ENCODE measurements around the gene MDFI.

The MDFI gene

GRCh38 chr6:41674231-41675000 lies 36.1 kb downstream of the MDFI start:
- no peak for DNase-seq

DNA sequence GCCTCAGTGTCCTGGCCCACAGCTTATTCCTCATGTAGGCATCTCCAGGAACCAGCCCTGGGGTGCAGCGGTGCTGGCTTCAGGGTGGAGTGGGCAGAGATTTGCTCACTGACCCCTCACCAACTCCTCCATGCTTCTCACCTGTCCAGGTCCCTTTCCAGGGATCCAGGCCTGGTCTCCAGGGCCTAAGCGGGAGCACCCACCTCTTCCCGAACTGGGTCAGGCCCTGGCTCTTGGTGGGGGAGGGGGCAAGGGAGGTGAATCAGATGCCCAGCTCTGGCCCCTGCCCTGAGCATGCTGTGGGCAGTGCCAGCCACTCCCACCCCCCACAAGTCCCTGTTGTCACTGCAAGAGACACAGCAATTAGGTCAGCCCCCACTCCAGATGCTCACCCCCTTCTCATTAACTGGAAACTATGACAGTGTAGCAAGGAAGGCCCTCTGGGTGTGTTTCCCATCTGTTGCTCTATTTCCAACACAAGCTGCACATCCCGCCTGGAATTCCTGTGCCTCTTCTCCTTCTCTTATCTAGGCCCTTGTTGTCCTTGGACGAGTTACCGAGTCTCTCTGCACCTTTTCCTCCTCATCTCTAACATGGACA lies 37.0 kb downstream of the MDFI start:
- DNase-seq = no peak

GRCh38 chr6:41675992-41676391 lies 37.7 kb downstream of the MDFI start:
- no peak for DNase-seq

GRCh38 chr6:41676431-41676830 lies 38.2 kb downstream of the MDFI start:
- DNase-seq = no peak

DNA sequence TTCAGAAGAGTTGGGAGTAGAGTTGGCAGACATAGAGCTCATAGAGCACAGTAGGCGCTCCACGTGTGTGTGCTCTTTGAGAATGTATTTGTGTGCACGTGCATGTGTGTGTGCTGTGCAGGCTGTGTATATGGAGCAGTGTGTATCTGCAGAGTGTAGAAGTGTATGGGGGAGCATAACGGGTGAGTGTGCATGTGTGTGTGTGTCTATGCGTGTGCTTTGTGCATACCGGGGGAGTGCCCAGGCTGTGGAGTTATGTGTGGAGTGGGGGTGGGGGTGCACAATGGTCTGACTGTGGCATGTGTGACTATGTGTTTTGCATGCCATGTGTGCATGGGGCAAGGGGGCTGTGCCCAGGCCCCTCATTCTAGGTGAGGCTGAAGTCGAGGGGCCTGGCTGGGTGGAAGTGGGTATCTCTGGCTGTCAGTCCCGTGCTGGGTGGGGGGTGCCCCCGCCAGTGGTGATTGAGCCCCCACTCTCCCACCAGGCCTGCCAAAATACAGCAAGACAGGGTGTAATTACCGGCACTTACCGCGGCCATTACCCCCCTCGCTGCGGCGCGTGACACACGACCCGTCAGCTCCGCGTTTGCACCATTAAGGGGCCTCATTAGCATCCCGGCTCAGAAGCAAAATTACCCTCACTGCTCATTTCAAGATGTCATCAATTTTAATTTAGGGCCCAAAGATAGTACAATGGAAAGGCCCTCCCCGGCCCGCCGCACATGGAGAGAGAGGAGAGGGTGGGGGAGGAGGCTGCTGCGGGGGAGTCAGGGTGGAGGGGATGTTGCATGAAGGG lies 39.1 kb downstream of the MDFI start:
- DNase-seq = peak; percentile 28 to 57

DNA sequence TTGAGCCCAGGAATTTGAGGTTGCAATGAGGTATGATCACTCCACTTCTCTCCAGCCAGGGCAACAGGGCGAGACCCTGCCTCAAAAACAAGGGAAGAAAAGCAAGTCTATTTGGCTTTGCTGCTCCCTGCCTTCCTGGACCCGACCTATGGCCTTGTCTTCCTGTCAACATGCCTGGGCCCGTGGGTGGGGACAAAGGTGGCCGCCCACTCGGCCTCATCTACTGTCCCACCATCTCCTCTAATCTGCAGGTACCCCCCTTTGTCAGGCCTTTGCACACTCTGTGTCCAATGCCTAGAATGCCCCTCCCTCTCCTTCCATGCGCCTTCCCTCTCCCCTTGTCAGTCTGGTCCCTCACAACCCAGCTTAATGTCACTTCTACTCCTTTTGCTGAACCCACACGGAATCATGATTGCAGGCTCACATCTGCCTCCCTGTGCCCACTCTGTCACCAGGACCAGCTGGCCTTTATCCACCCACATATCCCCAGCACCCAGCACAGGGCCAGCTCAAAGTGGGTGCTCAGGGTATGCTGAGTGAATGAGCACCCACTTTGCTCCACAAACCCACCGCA lies 40.3 kb downstream of the MDFI start:
- no peak for DNase-seq

DNA sequence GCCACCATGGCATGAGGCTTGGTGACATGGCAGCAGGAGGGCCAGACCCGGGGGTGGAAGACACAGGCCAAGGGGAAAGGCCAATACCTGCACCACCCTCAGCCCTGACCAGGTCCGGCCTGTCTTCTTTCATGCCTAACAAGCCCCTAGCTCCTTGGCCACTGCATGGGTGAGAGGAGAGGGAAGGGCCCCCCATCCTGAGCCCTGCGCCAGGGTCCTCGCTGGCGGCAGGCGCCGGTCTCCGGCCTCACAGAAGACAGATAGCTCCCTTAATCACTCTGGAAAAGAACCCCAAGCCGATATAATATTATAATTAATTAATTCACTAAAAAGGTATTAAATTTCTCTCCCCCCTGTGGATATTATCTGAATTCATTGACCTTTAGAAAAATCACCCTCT lies 41.4 kb downstream of the MDFI start:
- no peak for DNase-seq

DNA sequence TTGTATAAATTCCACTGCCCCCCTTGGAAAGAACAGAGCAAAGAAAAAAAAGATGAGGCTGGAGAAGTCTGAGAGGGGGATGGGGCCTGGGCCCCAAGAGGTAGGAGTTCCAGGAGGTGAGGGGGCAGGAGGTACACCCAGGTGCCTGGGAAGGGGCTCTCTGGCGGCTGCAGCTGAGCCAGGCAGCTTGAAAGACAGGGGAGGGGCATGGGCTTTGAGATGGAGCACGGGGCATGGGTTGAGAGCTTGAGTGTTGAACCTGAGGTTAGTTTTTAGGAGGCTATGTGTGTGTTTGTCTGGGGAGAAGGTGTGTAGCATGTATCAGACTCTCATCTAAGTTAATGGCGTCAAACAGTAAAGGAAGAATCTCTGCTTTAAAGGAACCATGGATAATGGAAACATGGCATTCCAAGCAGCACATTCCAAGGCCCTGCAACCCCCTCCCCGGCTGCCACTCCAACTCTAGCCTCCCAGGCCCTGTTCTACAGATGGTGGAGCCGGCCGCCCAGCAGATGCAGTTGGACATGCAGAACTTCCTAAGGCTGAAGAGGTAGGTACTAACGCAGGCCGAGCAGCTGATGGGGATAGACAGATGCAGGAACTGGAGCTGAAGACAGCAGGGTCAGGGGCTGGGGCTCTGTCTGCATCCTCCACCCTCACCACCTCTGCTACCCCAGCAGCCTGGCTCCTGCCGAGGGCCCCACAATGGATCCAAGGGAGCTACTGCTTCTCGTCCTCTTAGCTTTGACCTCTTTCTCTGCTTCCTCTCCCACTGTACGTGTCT lies 42.1 kb downstream of the MDFI start:
- DNase-seq = no peak

DNA sequence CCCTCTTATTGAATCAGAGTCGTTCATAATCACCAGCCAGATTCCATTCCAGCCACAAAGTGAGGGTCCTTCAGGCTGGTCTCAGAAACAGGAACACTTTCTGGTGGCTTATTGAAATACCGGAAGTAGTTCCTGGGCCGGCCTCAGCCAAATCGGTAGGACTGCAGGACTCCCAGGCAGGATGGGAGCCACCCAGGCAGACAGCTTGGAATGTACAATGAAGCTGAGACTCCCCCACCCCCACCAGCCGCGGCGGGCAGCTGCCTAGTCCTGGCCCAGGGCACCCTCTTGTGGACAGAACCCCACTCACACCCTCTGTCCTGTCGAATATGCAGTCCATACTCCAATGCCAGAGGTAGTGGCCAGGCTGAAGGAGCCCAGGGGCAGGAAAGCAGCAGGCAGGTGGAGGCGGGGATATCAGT lies 43.8 kb downstream of the MDFI start:
- DNase-seq = peak; percentile 79 to 85

DNA sequence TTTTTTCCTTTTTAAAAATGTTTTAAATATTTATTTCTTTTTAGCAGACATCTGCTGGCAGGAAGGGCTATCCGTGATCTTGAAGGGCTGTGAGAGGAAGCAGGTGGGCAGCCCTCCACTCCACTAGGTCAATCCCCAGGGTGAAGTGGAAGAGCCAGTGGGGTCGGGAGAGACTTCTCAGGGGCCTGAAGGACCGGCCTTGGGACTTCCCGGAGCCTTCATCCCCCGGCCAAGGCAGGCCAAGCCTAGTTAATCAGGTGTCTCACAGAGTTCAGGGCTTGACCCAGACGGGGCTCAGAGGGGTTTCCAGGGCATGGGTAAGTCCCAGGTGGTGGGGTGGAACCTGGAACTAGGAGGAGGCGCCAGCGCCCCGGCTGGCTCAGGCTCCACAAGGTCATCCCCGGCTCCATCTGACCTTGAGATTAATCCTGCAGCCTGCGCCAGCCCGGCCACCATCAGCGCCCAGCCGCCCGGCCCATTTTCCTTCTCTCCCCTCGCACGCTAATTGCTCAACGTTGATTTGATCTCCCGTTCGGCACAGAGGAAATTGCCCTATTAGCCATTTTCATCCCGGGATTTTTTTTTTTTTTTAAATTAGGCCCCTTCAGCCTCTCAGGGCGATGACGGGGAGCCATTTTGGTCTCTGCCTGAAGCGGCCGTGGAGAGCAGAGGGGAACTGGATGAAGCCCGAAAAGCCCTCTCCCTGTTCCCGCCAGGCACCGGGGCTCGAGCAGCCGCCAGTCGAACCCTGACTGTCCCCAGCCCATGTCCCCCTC lies 44.4 kb downstream of the MDFI start:
- no peak for DNase-seq

- DNase-seq = no peak
Measured at GRCh38 chr6:41683273-41683522, 44.9 kb downstream of the MDFI start.

GRCh38 chr6:41683523-41684310 lies 45.4 kb downstream of the MDFI start:
- DNase-seq = peak; percentile 45

DNA sequence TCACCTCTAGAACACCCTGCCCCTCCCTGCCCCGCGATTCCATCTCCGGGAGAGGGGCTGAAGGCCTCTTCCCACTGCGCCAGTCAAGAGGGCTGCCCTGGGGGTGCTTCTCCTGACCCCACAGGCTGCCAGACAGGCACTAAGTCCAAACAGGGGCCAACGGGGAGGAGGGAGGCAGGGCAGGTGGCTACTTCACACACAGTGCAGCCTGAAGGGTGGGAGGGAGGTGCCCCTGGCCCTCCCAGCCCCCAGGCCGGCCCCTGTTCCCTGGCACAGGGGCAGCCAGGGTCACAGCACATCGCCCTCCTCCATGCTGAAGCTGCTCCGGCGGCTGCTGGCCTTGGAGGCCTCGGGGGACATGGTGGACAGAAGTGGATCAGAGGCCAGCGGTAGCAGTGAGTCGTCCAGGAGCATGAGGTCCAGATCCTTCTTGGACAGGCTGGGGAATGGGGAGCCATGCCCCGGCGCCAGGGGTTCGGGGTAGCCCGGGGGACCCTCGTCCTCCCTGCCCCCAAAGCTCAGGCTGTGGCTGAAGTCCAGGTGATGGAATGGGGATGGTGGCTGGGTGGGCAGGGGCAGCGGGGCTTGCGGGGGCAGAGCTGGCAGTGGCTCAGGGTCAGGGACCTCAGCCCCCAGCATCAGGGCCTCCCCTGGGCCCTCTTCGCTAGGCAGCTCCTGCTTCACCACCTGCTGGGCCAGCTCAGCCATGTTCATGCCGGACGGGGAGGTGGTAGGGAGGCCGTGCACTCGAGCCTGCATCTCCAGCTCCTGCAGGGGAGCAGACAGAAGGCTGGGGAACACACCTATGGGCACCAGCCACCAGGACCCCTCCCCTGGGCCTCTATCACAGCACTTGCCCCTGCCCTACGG lies 46.3 kb downstream of the MDFI start:
- DNase-seq = no peak

DNA sequence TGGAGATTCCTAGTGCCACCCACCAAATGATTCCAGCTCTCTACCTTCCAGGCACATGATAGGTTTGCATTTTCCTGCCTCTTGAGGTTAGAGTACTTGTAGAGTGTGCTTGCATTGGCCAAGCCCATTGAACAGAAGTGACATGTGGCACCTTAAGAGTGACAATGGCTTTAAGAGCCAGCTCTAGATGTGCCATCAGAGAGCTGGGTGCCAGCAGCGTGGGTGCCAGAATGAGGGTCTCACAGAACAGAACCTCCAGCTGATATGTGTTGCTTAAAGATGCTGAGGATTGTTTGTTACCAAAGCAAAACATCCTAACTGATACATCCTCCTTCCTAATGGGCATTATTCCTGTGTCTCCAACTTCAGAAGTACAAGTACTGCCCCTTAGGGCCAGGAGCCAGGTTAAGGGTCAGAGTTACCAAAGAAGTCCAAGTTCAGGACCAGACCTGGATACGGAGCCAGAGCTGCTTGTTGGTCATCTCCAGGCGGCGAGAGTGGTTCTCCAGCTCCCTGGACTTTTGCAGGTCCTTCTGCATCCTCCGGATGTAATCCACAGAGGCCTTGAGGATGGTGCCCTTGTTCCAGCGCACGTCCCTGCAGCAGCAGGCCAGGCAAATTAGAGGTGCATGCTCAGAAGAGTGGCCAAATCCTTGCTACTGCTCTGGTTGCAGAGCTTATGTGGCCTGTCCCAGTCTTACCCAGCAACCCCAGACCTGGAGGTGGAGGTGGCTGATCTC lies 47.5 kb downstream of the MDFI start:
- DNase-seq = no peak

DNA sequence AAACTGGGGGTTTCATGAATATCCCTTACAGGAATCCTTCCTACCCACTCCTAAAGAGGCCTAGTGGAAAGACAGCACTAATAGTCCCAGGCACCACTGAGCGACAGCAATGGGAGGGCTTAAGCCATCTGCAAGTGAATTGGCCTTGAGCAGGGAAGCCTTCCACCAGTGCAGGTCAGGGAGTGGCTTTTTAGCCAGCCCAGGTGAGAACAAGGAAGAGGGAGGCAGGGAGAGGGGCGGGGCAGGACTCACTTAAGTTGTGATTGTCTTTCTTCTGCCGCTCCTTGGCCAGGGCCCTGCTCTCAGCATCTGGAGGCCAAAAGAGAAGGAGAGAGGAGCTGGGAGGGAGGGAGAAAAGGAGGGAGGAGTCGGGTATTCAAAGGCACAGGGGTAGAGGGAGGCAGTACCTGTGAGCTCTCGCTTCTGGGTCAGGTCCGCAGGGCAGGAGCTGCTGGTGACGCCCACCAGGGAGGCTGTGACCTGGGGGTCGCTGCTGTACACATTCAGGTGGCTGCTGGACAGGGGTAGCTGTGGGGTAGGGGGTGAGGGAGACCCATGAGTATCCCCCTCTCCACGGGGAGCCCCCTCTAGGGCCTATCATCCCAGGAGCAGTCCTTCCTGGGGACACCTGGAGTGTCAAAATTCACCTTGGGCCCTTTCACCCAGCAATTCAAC lies 49.4 kb downstream of the MDFI start:
- DNase-seq = no peak

- no peak for DNase-seq
Measured at GRCh38 chr6:41688256-41688965, 50.1 kb downstream of the MDFI start.

- no peak for DNase-seq
Measured at GRCh38 chr6:41689171-41690008, 51.1 kb downstream of the MDFI start.

Measured in NCI-H2081 (cell line).